ENCODE results near the gene EFNB2. TPM values are rescaled to one million over a fixed set of nuclear protein-coding genes. Genes with fewer than 3 reads are reported as not detected.

EFNB2 gene
- total RNA-seq, 1 donor from 2014 or later = 42.1 TPM

Other genes with a start within 250 kb of the EFNB2 start
- 50.1 and 58.4 TPM in 2 replicates for gene ARGLU1, start 32.5 kb upstream of the EFNB2 start, total RNA-seq